Transverse colon (tissue), 4 donors: ENCODE results near the gene PPP6R1. TPM values are rescaled to one million over a fixed set of nuclear protein-coding genes. Genes with fewer than 3 reads are reported as not detected.

Experiments
- DNase-seq: peaks from one replicate; pipeline ENCODE4 v3.0.0-alpha.2; 2019
- H3K27ac ChIP-seq, 4 donors: fragments of 200-600 bp; sonication (generic); 2 replicates each; pipeline ENCODE4 v1.5.1; 2016 to 2018; ENCODE audit warnings: inconsistent platforms in 4 of 4
- H3K27me3 ChIP-seq: fragments of 200-600 bp; sonication (generic); 2 replicates; pipeline ENCODE4 v1.5.1; 2017; ENCODE audit warnings: inconsistent platforms
- H3K36me3 ChIP-seq, 4 donors: fragments of 200-600 bp; sonication (generic); 2 replicates each; pipeline ENCODE4 v1.5.1; 2017 to 2019; ENCODE audit warnings: inconsistent platforms in 4 of 4
- H3K4me1 ChIP-seq, 4 donors: fragments of 200-600 bp; sonication (generic); 2 replicates each; pipeline ENCODE4 v1.5.1; 2017 to 2020; ENCODE audit warnings: inconsistent platforms in 4 of 4
- H3K4me3 ChIP-seq, 4 donors: fragments of 200-600 bp; sonication (generic); 1 replicate in 1 of 4; 2 replicates in 3 of 4; pipeline versions ENCODE4 v1.5.1 to v1.6.1; 2017 to 2019; ENCODE audit warnings: inconsistent platforms in 4 of 4
- H3K9me3 ChIP-seq, 2 donors: fragments of 200-600 bp; sonication (generic); 2 replicates each; pipeline ENCODE4 v1.5.1; 2017 to 2019; ENCODE audit warnings: inconsistent platforms in 2 of 2
- EP300 ChIP-seq: sonication (generic); formaldehyde crosslinking; IDR thresholded peaks from one replicate; pipeline ENCODE4 v1.6.1; 2017; ENCODE audit warnings: antibody characterized with exemption, low read depth
- POLR2A ChIP-seq: fragments of 450-650 bp; IDR thresholded peaks from one replicate; pipeline ENCODE4 v1.6.1; 2016; ENCODE audit warnings: antibody characterized with exemption, mild to moderate bottlenecking, moderate library complexity
- POLR2AphosphoS5 ChIP-seq, 3 donors: sonication (generic); formaldehyde crosslinking; IDR thresholded peaks; one replicate each; pipeline ENCODE4 v1.6.1; 2016; ENCODE audit warnings: antibody characterized with exemption in 3 of 3
- WGBS, 2 donors: methylation state at CpG; one replicate each; pipeline ENCODE4 v1.1.5; 2018; ENCODE audit warnings: low coverage in 1 of 2; 5-methylcytosine and 5-hydroxymethylcytosine counted together
- in situ Hi-C, 4 donors: fragments of 200-750 bp; cut with MboI; loops; one replicate each; pipeline versions ENCODE4 v1.15.0 to v1.15.1; 2017; ENCODE audit warnings: low sequenced_read_pairs in 3 of 4, low pct_ligation_motif_present in 1 of 4, low pct_unique_long_range_greater_than_20kb in 1 of 4
- intact Hi-C: fragments of 100-400 bp; cut with DNase I; formaldehyde crosslinking; loops from one replicate; pipeline ENCODE4 v1.15.1; 2023; ENCODE audit warnings: low total_unique reads
- total RNA-seq, 4 donors: library from RNA; depleted of rRNA; stranded (reverse); fragments of >200 nt; gene quantifications; one replicate each; pipeline ENCODE4 v1.1.0, GENCODE V29; 2016
- TF ChIP-seq, protein P1 (sequence below), 5 experiments: fragments of 200-600 bp in 3 of 5; fragments of 450-650 bp in 2 of 5; sonication (generic) in 3 of 5; IDR thresholded peaks; 1 replicate in 2 of 5; 2 replicates in 3 of 5; pipeline ENCODE4 v1.5.1; 2016 to 2017; ENCODE audit warnings: antibody characterized with exemption in 5 of 5, inconsistent platforms in 3 of 5, mild to moderate bottlenecking in 2 of 5, moderate library complexity in 1 of 5

Gene PPP6R1
- total RNA-seq, 4 donors from 2014 or later = 51.3 to 91.5 (median 60.7) TPM

DNA sequence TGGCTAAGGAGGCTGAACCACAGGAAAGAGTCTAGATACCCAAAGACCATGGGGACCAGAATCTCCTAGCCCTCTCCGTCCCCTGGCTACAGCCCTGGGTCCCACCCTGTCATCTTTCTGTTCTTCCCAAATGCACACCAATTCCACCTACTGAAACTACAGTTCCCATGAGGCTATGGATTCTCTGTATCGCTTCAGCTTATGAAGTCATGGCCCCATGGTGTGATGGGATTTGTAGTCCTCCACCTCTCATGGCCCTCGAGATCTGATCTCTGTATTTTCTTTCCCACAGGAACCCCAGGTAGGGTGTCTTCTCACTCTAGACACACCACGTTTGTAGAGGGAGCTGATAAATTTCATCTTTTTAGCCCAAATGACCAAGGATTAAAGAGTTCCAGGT is 61.3 kb downstream of the PPP6R1 start:
- no peak for DNase-seq
- intact Hi-C loops (no loop called here), in situ Hi-C loops (no loop called here)
- TF ChIP-seq POLR2AphosphoS5 (IDR thresholded peaks at IDR 0.05) = no peak
- no peak for TF ChIP-seq POLR2A
- TF ChIP-seq, protein P1, sequence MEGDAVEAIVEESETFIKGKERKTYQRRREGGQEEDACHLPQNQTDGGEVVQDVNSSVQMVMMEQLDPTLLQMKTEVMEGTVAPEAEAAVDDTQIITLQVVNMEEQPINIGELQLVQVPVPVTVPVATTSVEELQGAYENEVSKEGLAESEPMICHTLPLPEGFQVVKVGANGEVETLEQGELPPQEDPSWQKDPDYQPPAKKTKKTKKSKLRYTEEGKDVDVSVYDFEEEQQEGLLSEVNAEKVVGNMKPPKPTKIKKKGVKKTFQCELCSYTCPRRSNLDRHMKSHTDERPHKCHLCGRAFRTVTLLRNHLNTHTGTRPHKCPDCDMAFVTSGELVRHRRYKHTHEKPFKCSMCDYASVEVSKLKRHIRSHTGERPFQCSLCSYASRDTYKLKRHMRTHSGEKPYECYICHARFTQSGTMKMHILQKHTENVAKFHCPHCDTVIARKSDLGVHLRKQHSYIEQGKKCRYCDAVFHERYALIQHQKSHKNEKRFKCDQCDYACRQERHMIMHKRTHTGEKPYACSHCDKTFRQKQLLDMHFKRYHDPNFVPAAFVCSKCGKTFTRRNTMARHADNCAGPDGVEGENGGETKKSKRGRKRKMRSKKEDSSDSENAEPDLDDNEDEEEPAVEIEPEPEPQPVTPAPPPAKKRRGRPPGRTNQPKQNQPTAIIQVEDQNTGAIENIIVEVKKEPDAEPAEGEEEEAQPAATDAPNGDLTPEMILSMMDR (IDR thresholded peaks at IDR 0.05) = no peak
- no peak for TF ChIP-seq EP300
- Histone ChIP-seq H3K36me3 (no peaks in the 10 kb centered on the region), H3K27ac (no peak overlapping the region), H3K4me1 (no peaks in the 10 kb centered on the region), H3K4me3 (no peak overlapping the region), H3K27me3 (no peaks in the 10 kb centered on the region), H3K9me3 (no peaks in the 10 kb centered on the region)
- 64 to 91% methylated on average over 3 to 4 of the region's 4 CpGs for WGBS, 2 donors

DNA sequence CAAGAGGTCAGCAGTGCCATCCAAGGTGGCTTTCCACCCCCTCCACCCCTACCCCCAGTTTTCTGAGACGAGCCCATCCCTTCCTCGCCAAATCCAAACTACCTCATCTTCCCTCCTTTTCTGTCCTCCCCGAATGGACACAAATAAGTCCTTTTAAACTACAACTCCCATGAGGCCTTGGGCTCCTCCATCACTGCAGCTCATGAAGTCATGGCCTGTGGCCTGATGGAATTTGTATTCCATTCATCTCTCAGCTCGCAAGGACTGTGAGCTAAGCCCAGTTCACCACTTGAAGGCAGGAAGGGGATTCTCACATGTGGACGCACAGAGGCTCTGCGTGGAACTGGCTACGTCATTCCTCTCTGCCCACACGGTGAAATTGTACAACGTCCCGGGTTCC is 62.0 kb downstream of the PPP6R1 start:
- H3K4me3 ChIP-seq = no peak overlapping the region
- H3K9me3 ChIP-seq = no peaks in the 10 kb centered on the region
- in situ Hi-C loops = no loop called here
- no peaks in the 10 kb centered on the region for H3K4me1 ChIP-seq
- no peak for TF ChIP-seq EP300
- TF ChIP-seq, protein P1 (IDR thresholded peaks at IDR 0.05) = no peak
- no peak for TF ChIP-seq POLR2A
- no peak for TF ChIP-seq POLR2AphosphoS5 (IDR thresholded peaks at IDR 0.05)
- 90% methylated on average over 10 of the region's 10 CpGs; no CpG with 5 or more reads in 1 of the 2 donors for WGBS, 2 donors
- no peak for DNase-seq
- H3K27ac ChIP-seq = no peak overlapping the region
- intact Hi-C loops = no loop called here
- no peaks in the 10 kb centered on the region for H3K36me3 ChIP-seq
- no peaks in the 10 kb centered on the region for H3K27me3 ChIP-seq

DNA sequence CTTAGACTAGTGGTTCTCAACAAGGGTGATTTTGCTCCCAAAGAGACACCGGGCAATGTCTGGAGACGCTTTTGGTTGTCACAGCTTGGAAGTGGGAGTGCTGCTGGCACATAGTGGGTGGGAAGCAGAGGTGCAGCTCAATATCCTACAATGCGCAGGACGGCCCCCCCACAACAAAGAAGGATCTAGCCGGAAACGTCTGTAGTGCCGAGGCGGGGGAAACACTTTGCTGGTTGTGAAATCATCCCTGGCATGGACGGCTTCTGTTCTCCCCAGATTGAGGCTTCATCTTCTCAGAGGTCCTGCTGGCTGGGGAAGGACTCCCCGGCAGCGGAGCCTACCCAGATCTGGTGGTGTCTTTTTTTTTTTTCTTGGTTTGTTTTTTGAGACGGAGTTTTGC is 65.3 kb downstream of the PPP6R1 start:
- DNase-seq = no peak
- H3K4me3 ChIP-seq = no peak overlapping the region
- H3K4me1 ChIP-seq = no peaks in the 10 kb centered on the region
- H3K27me3 ChIP-seq = no peaks in the 10 kb centered on the region
- H3K36me3 ChIP-seq = no peaks in the 10 kb centered on the region
- WGBS, 2 donors = 83% methylated on average over 12 of the region's 12 CpGs; no CpG with 5 or more reads in 1 of the 2 donors
- intact Hi-C loops (no loop called here), in situ Hi-C loops (no loop called here)
- H3K27ac ChIP-seq = no peak overlapping the region
- TF ChIP-seq POLR2AphosphoS5 (IDR thresholded peaks at IDR 0.05) (no peak), EP300 (no peak), POLR2A (no peak)
- TF ChIP-seq, protein P1 (IDR thresholded peaks at IDR 0.05) = no peak
- no peaks in the 10 kb centered on the region for H3K9me3 ChIP-seq

DNA sequence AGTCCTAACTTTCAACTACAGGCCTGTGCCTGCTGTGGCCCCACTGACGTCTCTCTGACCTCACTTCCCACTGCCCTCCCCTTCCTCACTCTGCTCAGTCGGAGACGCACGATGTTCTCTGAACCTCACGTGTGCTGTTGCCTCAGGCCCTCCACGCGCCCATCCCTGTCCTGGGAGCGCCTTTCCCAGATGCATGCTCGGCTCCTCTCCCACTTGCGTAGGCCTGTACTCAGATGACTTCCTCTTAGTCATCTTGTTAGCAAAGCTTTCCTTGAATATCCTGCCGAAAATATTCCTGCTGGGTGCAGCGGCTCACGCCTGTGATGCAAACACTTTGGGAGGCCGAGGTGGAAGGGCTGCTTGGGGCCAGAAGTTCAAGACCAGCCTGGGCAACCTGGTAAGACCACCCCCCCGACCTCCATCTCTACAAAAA is 69.4 kb downstream of the PPP6R1 start:
- H3K9me3 ChIP-seq = no peaks in the 10 kb centered on the region
- DNase-seq = peak; percentile 23
- TF ChIP-seq POLR2A = no peak
- TF ChIP-seq POLR2AphosphoS5 (IDR thresholded peaks at IDR 0.05) = peak in 2 of 3 donors; percentile 12 to 25
- no peaks in the 10 kb centered on the region for H3K27me3 ChIP-seq
- H3K4me1 ChIP-seq = no peaks in the 10 kb centered on the region
- WGBS, 2 donors = 77 to 78% methylated on average over 9 to 15 of the region's 15 CpGs
- in situ Hi-C loops (no loop called here), intact Hi-C loops (no loop called here)
- no peak overlapping the region for H3K27ac ChIP-seq
- no peaks in the 10 kb centered on the region for H3K36me3 ChIP-seq
- no peak overlapping the region for H3K4me3 ChIP-seq

DNA sequence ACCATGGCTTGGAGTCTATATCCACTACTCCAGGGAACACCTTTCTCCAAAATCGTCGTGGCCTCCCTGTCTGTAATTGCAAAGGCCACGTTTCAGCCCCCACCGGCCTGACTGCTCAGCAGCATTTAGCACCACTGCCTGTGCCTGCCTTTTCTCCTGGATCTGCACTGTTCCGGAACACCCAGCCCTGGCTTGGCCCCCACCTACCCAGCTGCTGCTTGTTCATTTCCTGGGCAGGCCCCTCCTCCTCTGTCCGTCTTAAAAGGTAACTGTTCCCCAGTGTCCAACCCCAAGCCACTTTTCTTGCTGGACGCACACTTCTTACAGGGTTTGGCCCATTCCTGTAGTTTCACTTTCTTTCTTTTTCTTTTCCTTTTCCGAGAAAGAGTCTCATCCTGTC is 70.2 kb downstream of the PPP6R1 start:
- no peak overlapping the region for H3K4me3 ChIP-seq
- 54 to 94% methylated on average over 3 to 8 of the region's 8 CpGs for WGBS, 2 donors
- TF ChIP-seq POLR2A (no peak), POLR2AphosphoS5 (IDR thresholded peaks at IDR 0.05) (no peak), EP300 (no peak)
- TF ChIP-seq, protein P1 (IDR thresholded peaks at IDR 0.05) = no peak
- H3K27ac ChIP-seq = peak overlapping the region in 1 of 4 donors; percentile 48
- in situ Hi-C loops (no loop called here), intact Hi-C loops (no loop called here)
- H3K4me1 ChIP-seq = no peaks in the 10 kb centered on the region
- DNase-seq = no peak
- no peaks in the 10 kb centered on the region for H3K27me3 ChIP-seq
- H3K36me3 ChIP-seq = no peaks in the 10 kb centered on the region
- H3K9me3 ChIP-seq = no peaks in the 10 kb centered on the region
